GM12865 (cell line): ENCODE results near the gene HAUS1.
"Not testable (repeated sequence)": the region's sequence is repeated elsewhere in the genome, so short reads cannot be mapped to it uniquely, and the experiment has no call there.

Experiments used
- DNase-seq: peaks from one replicate; pipeline ENCODE4 v3.0.0; 2010; ENCODE audit warnings: low read depth
- H3K4me3 ChIP-seq: 2 replicates; pipeline ENCODE4 v1.5.1; 2011; ENCODE audit warnings: mild to moderate bottlenecking, low read depth, low read length, control low read depth
- CTCF ChIP-seq: IDR thresholded peaks from 2 replicates; pipeline ENCODE4 v1.5.1; 2011; ENCODE audit warnings: low read length, control low read depth, low read depth, inconsistent platforms; ENCODE audit not compliant: insufficient read depth; ENCODE audit errors: missing control alignments

The HAUS1 gene

DNA sequence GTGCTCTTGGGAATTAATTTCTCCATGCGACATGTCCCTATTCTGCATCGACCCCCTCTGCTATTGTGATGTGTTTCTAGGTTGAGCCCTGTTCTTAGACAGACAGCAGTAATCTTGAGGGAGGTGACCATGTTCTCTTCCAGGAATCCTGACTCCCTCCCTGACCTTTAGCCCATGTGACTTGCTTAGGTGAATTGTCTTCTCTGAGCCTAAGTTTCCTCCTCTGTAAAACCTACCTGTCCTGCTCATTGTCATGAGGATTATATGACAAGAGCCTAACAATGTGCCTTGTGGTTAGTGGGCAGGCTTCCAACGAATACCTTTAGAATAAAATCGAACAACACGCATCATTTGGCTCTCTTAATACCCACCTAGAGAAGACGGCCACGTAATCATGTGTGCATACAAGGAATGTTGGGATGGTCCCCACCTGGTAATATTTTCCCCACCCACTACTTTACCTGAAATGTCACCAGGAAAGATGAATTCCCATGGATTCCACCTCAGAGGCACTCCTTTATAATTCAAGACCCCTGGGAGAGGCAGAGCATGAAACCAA lies 59.8 kb downstream of the HAUS1 start:
- no peak for TF ChIP-seq CTCF
- DNase-seq, result no peak

DNA sequence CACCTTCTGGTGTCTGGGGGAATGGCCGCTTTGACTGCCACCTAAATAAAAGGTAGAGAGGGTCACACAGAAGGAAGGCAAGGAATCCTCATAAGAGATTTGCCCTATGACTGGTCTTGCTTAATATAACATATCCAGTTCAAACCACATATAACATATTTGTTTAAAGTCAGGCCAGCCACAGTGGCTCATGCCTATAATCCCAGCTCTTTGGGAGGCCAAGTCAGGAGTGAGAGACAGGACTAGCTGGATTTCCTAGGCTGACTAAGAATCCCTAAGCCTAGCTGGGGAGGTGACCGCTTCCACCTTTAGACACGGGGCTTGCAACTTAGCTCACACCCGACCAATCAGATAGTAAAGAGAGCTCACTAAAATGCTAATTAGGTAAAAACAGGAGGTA lies 60.3 kb downstream of the HAUS1 start:
- not testable (repeated sequence) for H3K4me3 ChIP-seq, DNase-seq

More for the DNA sequence above, 59.8 kb downstream of the HAUS1 start:
- H3K4me3 ChIP-seq, result no peak overlapping the region

DNA sequence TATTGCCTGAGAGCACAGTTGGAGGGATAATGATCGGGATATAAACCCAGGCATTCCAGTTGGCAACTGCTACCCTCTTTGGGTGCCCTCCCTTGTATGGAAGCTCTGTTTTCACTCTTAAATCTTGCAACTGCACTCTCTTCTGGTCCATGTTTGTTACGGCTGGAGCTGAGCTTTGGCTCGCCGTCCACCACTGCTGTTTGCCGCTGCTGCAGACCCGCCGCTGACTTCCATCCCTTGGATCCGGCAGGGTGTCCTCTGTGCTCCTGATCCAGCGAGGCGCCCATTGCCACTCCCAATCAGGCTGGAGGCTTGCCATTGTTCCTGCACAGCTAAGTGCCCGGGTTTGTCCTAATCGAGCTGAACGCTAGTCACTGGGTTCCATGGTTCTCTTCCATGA lies 60.7 kb downstream of the HAUS1 start:
- TF ChIP-seq CTCF, result no peak
- no peak overlapping the region for H3K4me3 ChIP-seq
- no peak for DNase-seq

DNA sequence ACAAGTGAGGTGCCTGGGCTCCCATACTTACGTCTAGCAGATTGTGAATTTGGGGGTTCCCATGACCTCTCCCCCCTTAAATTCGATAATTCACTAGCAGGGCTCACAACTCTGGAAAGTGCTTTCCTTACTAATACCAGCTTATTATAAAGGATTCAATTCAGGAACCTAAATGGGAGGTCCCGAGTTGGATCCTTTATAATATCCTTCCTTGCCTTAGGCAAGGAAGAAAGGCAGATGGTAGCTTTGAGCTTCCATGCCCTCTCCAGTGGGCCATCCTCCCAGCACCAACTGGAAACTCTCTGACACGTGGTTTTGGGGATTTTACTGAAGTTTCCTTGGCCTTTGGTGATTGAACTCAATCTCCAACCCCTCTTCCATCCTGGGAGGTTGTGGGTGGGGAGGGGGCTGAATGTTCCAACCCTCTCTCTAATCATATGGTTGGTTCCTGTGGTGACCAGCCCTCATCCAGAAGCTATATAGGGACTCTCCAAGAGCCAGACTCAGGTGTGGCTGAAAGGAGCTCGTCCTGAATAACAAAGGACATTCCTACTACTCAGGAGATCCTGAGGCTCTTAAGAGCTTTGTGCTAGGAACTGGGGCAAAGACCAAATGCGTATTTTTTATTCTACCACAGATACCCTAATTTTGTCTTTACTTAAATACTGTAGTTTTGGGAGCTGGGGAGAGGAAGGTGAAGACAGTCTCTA lies 62.2 kb downstream of the HAUS1 start:
- no peak for DNase-seq
- TF ChIP-seq CTCF, result no peak
- no peak overlapping the region for H3K4me3 ChIP-seq

DNA sequence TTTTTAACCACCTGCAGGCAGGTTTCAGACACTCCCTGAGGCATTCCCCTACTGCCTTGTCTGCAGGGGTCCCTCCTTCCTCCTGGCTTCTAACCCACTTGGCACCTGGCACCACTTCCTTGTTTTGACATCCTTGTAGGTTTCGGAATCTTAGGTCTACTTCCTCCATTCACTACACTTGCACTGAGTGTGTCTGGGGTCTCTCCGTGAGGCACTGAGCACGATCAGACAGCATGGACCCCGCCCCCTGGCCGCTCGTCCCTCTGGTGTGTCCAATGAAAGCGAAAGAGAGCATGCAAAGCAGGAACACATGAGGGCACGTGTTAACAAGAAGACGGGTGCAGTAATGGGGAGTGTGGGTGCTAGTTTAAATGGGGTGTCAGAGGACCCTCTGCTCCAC lies 63.8 kb downstream of the HAUS1 start:
- peak overlapping the region; percentile 6 for H3K4me3 ChIP-seq
- DNase-seq, result peak; percentile 90
- TF ChIP-seq CTCF, result no peak

GRCh38 chr18:46169464-46169941 lies 65.3 kb downstream of the HAUS1 start:
- DNase-seq, result peak; percentile 35
- TF ChIP-seq CTCF, result no peak
- no peak overlapping the region for H3K4me3 ChIP-seq

DNA sequence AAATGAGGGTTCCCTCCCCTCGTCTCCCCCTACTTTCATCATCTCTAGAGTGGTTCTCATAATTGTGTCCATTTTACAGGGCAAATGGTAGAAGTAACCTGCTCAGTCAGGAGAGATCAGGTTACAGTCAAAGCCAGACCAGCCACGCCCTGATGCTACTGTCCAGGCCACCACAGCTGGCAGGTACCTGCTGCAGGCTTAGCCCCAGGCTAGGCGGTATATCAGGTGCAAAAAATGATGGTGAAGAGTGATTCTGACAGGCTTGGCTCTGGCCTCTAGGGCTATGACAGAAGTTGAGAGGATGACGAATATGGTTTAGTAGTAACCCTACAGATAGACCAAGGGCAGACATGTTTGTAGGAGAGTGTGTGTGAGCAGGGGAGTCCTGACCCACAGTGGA lies 67.1 kb downstream of the HAUS1 start:
- TF ChIP-seq CTCF, result no peak
- H3K4me3 ChIP-seq, result no peak overlapping the region
- DNase-seq, result no peak
